BJ (cell line): ENCODE results near the gene ITGA8. TPM values are rescaled to one million over a fixed set of nuclear protein-coding genes. Genes with fewer than 3 reads are reported as not detected.

Experiments used
- CTCF ChIA-PET: fragments of 350-600 bp; formaldehyde crosslinking; extraction: SDS; loops from one replicate; lab custom pipeline; 2021; ENCODE audit warnings: antibody characterized with exemption, inconsistent platforms; lab: Yijun Ruan, JAX
- POLR2A ChIA-PET: fragments of 300-600 bp; sonication (Branson Sonifier 250); formaldehyde crosslinking; extraction: SDS; loops from one replicate; lab custom pipeline; 2021; ENCODE audit warnings: antibody characterized with exemption; lab: Charles Lee
- DNase-seq: peaks from one replicate; pipeline ENCODE4 v3.0.0-alpha.2; 2011; ENCODE audit warnings: low read depth
- H3K27me3 ChIP-seq: 2 replicates; pipeline ENCODE4 v1.6.0; 2011; ENCODE audit warnings: low read length; ENCODE audit not compliant: control insufficient read depth, insufficient read depth
- H3K36me3 ChIP-seq: 2 replicates; pipeline ENCODE4 v1.5.1; 2011; ENCODE audit warnings: low read length; ENCODE audit not compliant: control insufficient read depth, insufficient read depth
- H3K4me3 ChIP-seq: 2 replicates; pipeline ENCODE4 v1.5.1; 2011; ENCODE audit warnings: low read depth, mild to moderate bottlenecking, control low read depth, low read length
- CTCF ChIP-seq: IDR thresholded peaks from 2 replicates; pipeline ENCODE4 v1.5.1; 2011; ENCODE audit warnings: low read depth, mild to moderate bottlenecking, control low read depth, inconsistent platforms, low read length, moderate library complexity; ENCODE audit not compliant: insufficient read depth
- polyA plus RNA-seq: library from polyadenylated mRNA; depleted of rRNA; stranded (reverse); fragments of >200 nt; gene quantifications from 2 replicates; pipeline ENCODE4 v1.2.3, GENCODE V29; 2011

Gene ITGA8
- polyA plus RNA-seq, 1 experiment, result 10.1 TPM

GRCh38 chr10:15747632-15748031 is 27.9 kb upstream of the ITGA8 start:
- no peak overlapping the region for H3K4me3 ChIP-seq
- TF ChIP-seq CTCF, result no peak
- POLR2A ChIA-PET, result no interaction called here
- H3K27me3 ChIP-seq, result peaks cover 2% of the 10 kb centered on the region; the same call in 1 of the 2 replicates
- CTCF ChIA-PET, result no interaction called here
- DNase-seq, result no peak
- H3K36me3 ChIP-seq, result no peaks in the 10 kb centered on the region

DNA sequence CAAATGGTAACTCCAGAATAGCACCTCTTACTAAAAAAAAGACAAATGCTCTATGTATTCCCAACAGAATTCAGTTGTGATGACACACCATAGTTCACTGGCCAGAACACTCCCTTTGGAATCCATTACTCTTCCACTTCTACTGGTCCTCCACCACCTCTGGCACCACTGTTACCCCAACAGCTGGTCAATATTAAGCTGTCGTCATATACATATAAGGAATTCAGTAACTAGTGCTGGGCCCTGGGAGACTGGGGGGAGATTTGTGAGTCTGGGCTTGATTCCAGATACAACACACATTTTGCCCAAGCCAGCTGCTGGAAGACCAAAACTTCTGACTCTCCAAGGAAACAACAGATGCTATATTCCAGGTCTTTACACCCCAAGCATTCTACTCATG is 26.0 kb upstream of the ITGA8 start:
- CTCF ChIA-PET, result interaction anchor here (0.6 to 1.4 kb wide), 4 partner anchors 8 to 69 kb away, joined by 3 to 5 read pairs (median 3); partner anchors contain the start of gene ITGA8
- POLR2A ChIA-PET, result no interaction called here
- DNase-seq, result no peak
- Histone ChIP-seq H3K4me3 (no peak overlapping the region), H3K27me3 (no peaks in the 10 kb centered on the region; the same call in 1 of the 2 replicates), H3K36me3 (no peaks in the 10 kb centered on the region)
- no peak for TF ChIP-seq CTCF

- H3K27me3 ChIP-seq, result peaks cover 2% of the 10 kb centered on the region; the same call in 1 of the 2 replicates
- no peak overlapping the region for H3K4me3 ChIP-seq
- TF ChIP-seq CTCF, result peak; percentile 66
- H3K36me3 ChIP-seq, result no peaks in the 10 kb centered on the region
- CTCF ChIA-PET, result interaction anchor here (1.0 to 2.9 kb wide), 7 partner anchors 10 to 321 kb away, joined by 3 to 8 read pairs (median 3); no protein-coding TSS in a partner anchor
- POLR2A ChIA-PET, result no interaction called here
- DNase-seq, result no peak
Observed at GRCh38 chr10:15744217-15744865, 24.6 kb upstream of the ITGA8 start.

GRCh38 chr10:15743443-15743842 is 23.7 kb upstream of the ITGA8 start:
- no peak for TF ChIP-seq CTCF
- no peak for DNase-seq
- CTCF ChIA-PET, result interaction anchor here (0.8 to 2.9 kb wide), 5 partner anchors 9 to 315 kb away, joined by 3 to 8 read pairs (median 4); no protein-coding TSS in a partner anchor
- Histone ChIP-seq H3K4me3 (no peak overlapping the region), H3K27me3 (peaks cover 2% of the 10 kb centered on the region; the same call in 1 of the 2 replicates), H3K36me3 (no peaks in the 10 kb centered on the region)
- POLR2A ChIA-PET, result no interaction called here

- no peak for TF ChIP-seq CTCF
- peaks cover 2% of the 10 kb centered on the region; the same call in 1 of the 2 replicates for H3K27me3 ChIP-seq
- ChIA-PET CTCF (interaction anchor here (0.8 to 2.9 kb wide), 4 partner anchors 8 to 314 kb away, joined by 3 to 8 read pairs (median 4); no protein-coding TSS in a partner anchor), POLR2A (no interaction called here)
- no peaks in the 10 kb centered on the region for H3K36me3 ChIP-seq
- no peak for DNase-seq
- no peak overlapping the region for H3K4me3 ChIP-seq
Observed at GRCh38 chr10:15742836-15743235, 23.1 kb upstream of the ITGA8 start.
